A549 (cell line): ENCODE data around the gene NPFFR1. TPM values are rescaled to one million over a fixed set of nuclear protein-coding genes. Genes with fewer than 3 reads are reported as not detected.

Experiments used
- ATAC-seq, 2 experiments: fragments of 200-7000 bp in 1 of 2; fragments of >200 bp in 1 of 2; cut with Nextera tagmentation in 1 of 2; cut with Tn5 transposase in 1 of 2; 3 replicates each; pipeline versions ENCODE4 v1.8.0 to v1.9.1; 2018 to 2020; ENCODE audit warnings: mild to moderate bottlenecking in 1 of 2, moderate library complexity in 1 of 2
- CTCF ChIA-PET: fragments of 300-600 bp; sonication (Branson Sonifier 250); formaldehyde crosslinking; extraction: SDS; loops from one replicate; lab custom pipeline; 2021; ENCODE audit warnings: antibody characterized with exemption, inconsistent platforms; lab: Yijun Ruan, JAX
- POLR2A ChIA-PET: fragments of 350-600 bp; formaldehyde crosslinking; extraction: SDS; loops from one replicate; lab custom pipeline; 2021; ENCODE audit warnings: antibody characterized with exemption, inconsistent platforms; lab: Yijun Ruan, JAX
- DNase-seq, 2 experiments: peaks; one replicate each; pipeline versions ENCODE4 v3.0.0 to v3.0.0-alpha.2; 2011 to 2016; ENCODE audit warnings: low read depth in 1 of 2, low spot score in 1 of 2
- FAIRE-seq: peaks from 2 replicates; lab custom pipeline; 2011; peaks lifted over from hg19 to GRCh38; lab: Jason Lieb, UNC
- H3K27ac ChIP-seq, 2 experiments: fragments of >200 bp; sonication (Bioruptor Twin); formaldehyde crosslinking; 3 replicates each; pipeline ENCODE4 v1.5.1; 2016 to 2017
- H3K4me1 ChIP-seq: fragments of >200 bp; sonication (Bioruptor Twin); formaldehyde crosslinking; 3 replicates; pipeline ENCODE4 v1.6.1; 2016
- H3K4me2 ChIP-seq: fragments of >200 bp; sonication (Bioruptor Twin); formaldehyde crosslinking; 3 replicates; pipeline ENCODE4 v1.6.1; 2016
- H3K4me3 ChIP-seq: fragments of >200 bp; sonication (Bioruptor Twin); formaldehyde crosslinking; 3 replicates; pipeline ENCODE4 v1.5.1; 2016
- H3K9me3 ChIP-seq: fragments of >200 bp; sonication (Bioruptor Twin); formaldehyde crosslinking; 3 replicates; pipeline ENCODE4 v1.6.1; 2016
- CBX2 ChIP-seq: fragments of 200-600 bp; sonication (generic); IDR thresholded peaks from 2 replicates; pipeline ENCODE4 v1.6.1; 2016; ENCODE audit warnings: low read depth, mild to moderate bottlenecking, borderline replicate concordance
- CBX8 ChIP-seq: fragments of 200-600 bp; sonication (generic); IDR thresholded peaks from 2 replicates; pipeline ENCODE4 v1.6.1; 2016
- CTCF ChIP-seq: fragments of >200 bp; sonication (Bioruptor Twin); formaldehyde crosslinking; IDR thresholded peaks from 3 replicates; pipeline ENCODE4 v1.5.1; 2016
- EHF ChIP-seq: fragments of 250-450 bp; sonication (Bioruptor Pico); IDR thresholded peaks from 2 replicates; pipeline ENCODE4 v1.5.0; 2020; ENCODE audit warnings: mild to moderate bottlenecking
- EHMT2 ChIP-seq: fragments of 200-600 bp; sonication (generic); IDR thresholded peaks from 2 replicates; pipeline ENCODE4 v1.6.1; 2016; ENCODE audit warnings: antibody characterized with exemption, low read depth, mild to moderate bottlenecking, moderate library complexity
- ESRRA ChIP-seq: fragments of 150-350 bp; IDR thresholded peaks from 2 replicates; pipeline ENCODE4 v1.6.1; 2014; ENCODE audit warnings: mild to moderate bottlenecking, low read length, borderline replicate concordance
- FOSB ChIP-seq: fragments of 250-450 bp; sonication (Bioruptor Pico); IDR thresholded peaks from 2 replicates; pipeline ENCODE4 v1.5.0; 2020; ENCODE audit warnings: mild to moderate bottlenecking, moderate library complexity
- FOXS1 ChIP-seq: fragments of 250-450 bp; sonication (Bioruptor Pico); IDR thresholded peaks from 2 replicates; pipeline ENCODE4 v1.5.0; 2020; ENCODE audit warnings: mild to moderate bottlenecking, moderate library complexity
- GATA3 ChIP-seq: IDR thresholded peaks from 2 replicates; pipeline ENCODE4 v1.6.1; 2012; ENCODE audit warnings: borderline replicate concordance
- HDAC2 ChIP-seq: fragments of 200-600 bp; sonication (generic); IDR thresholded peaks from 2 replicates; pipeline ENCODE4 v1.6.1; 2016
- HES2 ChIP-seq: fragments of >200 bp; sonication (Bioruptor Twin); formaldehyde crosslinking; IDR thresholded peaks from 2 replicates; pipeline ENCODE4 v1.6.1; 2016
- HEYL ChIP-seq: fragments of 250-450 bp; sonication (Bioruptor Pico); IDR thresholded peaks from 2 replicates; pipeline ENCODE4 v1.8.0; 2021; ENCODE audit warnings: mild to moderate bottlenecking, moderate library complexity
- HOXB5 ChIP-seq: fragments of 250-450 bp; sonication (Bioruptor Pico); IDR thresholded peaks from 2 replicates; pipeline ENCODE4 v1.5.0; 2020; ENCODE audit warnings: mild to moderate bottlenecking, moderate library complexity
- KDM5A ChIP-seq: fragments of 200-600 bp; sonication (generic); IDR thresholded peaks from 2 replicates; pipeline ENCODE4 v1.6.1; 2016; ENCODE audit warnings: antibody characterized with exemption, mild to moderate bottlenecking
- MAZ ChIP-seq: fragments of 150-350 bp; IDR thresholded peaks from 2 replicates; pipeline ENCODE4 v1.6.1; 2014; ENCODE audit warnings: antibody characterized with exemption, low read depth, low read length, borderline replicate concordance
- NPAS2 ChIP-seq: fragments of 250-450 bp; sonication (Bioruptor Pico); IDR thresholded peaks from 2 replicates; pipeline ENCODE4 v1.8.0; 2022; ENCODE audit warnings: mild to moderate bottlenecking, moderate library complexity, borderline replicate concordance
- POLR2A ChIP-seq: IDR thresholded peaks from 2 replicates; pipeline ENCODE4 v1.6.1; 2012; ENCODE audit warnings: mild to moderate bottlenecking, low read length
- RAD21 ChIP-seq, 2 experiments: fragments of >200 bp in 1 of 2; sonication (Bioruptor Twin) in 1 of 2; formaldehyde crosslinking in 1 of 2; IDR thresholded peaks in 1 of 2; conservative IDR thresholded peaks in 1 of 2; 2 replicates in 1 of 2; 3 replicates in 1 of 2; pipeline ENCODE4 v1.6.1; 2012 to 2018; ENCODE audit warnings: inconsistent platforms in 1 of 2
- RARB ChIP-seq: fragments of 250-450 bp; sonication (Bioruptor Pico); IDR thresholded peaks from 2 replicates; pipeline ENCODE4 v1.8.0; 2021; ENCODE audit warnings: mild to moderate bottlenecking, moderate library complexity
- RFX5 ChIP-seq: fragments of 450-650 bp; IDR thresholded peaks from 2 replicates; pipeline ENCODE4 v1.7.1; 2014; ENCODE audit warnings: antibody characterized with exemption, mild to moderate bottlenecking, moderate library complexity
- SREBF2 ChIP-seq: fragments of 450-650 bp; IDR thresholded peaks from 2 replicates; pipeline ENCODE4 v1.6.1; 2014; ENCODE audit warnings: mild to moderate bottlenecking, moderate library complexity
- TP53 ChIP-seq: fragments of 250-450 bp; sonication (Bioruptor Pico); IDR thresholded peaks from 2 replicates; pipeline ENCODE4 v1.5.0; 2021; ENCODE audit warnings: mild to moderate bottlenecking, moderate library complexity
- ZNF302 ChIP-seq: fragments of 250-450 bp; sonication (Bioruptor Pico); IDR thresholded peaks from 2 replicates; pipeline ENCODE4 v1.9.0; 2021; ENCODE audit warnings: inconsistent platforms, mild to moderate bottlenecking, moderate library complexity
- WGBS: methylation state at CpG from one replicate; pipeline ENCODE4 v1.1.6; 2017; ENCODE audit errors: missing lambda C conversion rate; 5-methylcytosine and 5-hydroxymethylcytosine counted together
- polyA plus RNA-seq, 4 experiments: library from polyadenylated mRNA; depleted of rRNA in 3 of 4; stranded (reverse); fragments of >200 nt; fragmentation: RNase III in 1 of 4; extraction: RNeasy Plus Mini Kit Qiagen cat#74134 plus additional on column Dnase treatment in 1 of 4; gene quantifications; 2 replicates in 3 of 4; 3 replicates in 1 of 4; pipeline ENCODE4 v1.2.3, GENCODE V29; 2011 to 2017
- TF ChIP-seq, protein P1 (sequence below): IDR thresholded peaks from 2 replicates; pipeline ENCODE4 v1.6.1; 2012; ENCODE audit warnings: low read depth, borderline replicate concordance
- TF ChIP-seq, protein P2 (sequence below): fragments of 450-650 bp; IDR thresholded peaks from 2 replicates; pipeline ENCODE4 v1.6.1; 2014; ENCODE audit warnings: antibody characterized with exemption

NPFFR1 gene
- polyA plus RNA-seq, 2 of the 4 experiments (the other 2 are of a cell fraction): not detected

DNA sequence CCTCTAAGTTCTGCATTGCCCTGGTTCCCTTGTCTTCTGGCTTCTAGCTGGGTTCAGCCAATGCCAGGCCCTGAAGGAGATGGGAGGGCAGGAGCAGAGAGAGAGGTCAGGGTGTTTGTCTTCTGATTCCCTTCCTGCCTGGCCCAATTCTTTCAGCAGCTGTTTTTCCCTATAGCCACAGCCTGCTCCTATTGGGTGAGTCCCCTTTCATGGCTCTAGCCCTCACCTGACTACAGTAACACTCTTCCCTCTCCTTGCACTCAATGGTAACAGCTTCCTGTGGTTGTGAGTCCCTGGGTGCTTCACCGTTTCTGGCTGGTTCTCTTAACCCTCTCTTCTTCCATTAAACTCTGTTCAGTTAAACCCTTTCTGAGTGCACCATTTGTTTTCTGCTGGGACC is 17.1 kb downstream of the NPFFR1 start (continued):
- no peak for TF ChIP-seq FOXS1 (CRISPR knock-in tag)
- no peak for TF ChIP-seq RFX5
- TF ChIP-seq EHMT2: no peak
- no peak for TF ChIP-seq TP53 (CRISPR knock-in tag)
- TF ChIP-seq, protein P1, sequence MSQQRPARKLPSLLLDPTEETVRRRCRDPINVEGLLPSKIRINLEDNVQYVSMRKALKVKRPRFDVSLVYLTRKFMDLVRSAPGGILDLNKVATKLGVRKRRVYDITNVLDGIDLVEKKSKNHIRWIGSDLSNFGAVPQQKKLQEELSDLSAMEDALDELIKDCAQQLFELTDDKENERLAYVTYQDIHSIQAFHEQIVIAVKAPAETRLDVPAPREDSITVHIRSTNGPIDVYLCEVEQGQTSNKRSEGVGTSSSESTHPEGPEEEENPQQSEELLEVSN: no peak
- TF ChIP-seq ZNF302 (CRISPR knock-in tag): no peak
- TF ChIP-seq POLR2A: no peak
- TF ChIP-seq SREBF2: no peak

DNA sequence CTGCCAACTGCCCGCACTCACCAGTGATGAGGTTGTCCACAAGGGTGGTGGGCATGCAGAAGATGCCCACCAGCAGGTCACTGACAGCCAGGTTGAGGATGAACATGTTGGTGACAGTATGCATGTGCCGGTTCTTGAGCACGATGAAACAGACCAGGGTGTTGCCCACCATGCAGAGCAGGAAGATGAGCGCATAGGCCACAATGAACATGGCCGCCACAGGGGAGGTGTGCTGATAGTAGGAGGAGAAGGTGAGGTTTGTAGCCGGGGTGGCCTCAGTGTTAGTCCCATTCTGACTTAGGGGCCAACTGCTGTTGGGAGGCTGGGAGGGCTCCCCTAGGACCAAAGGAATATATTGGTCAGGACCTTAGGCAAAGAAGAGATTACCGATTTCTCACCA is 17.7 kb downstream of the NPFFR1 start:
- ChIA-PET CTCF (interaction anchor here (1.0 to 3.9 kb wide), 4 partner anchors 22 to 99 kb away, joined by 3 to 33 read pairs (median 10); no protein-coding TSS in a partner anchor), POLR2A (no interaction called here)
- H3K4me1 ChIP-seq: peaks cover 12% of the 10 kb centered on the region
- no peak for TF ChIP-seq HOXB5 (CRISPR knock-in tag)
- no peak for TF ChIP-seq HEYL (CRISPR knock-in tag)
- no peak for TF ChIP-seq ZNF302 (CRISPR knock-in tag)
- TF ChIP-seq CBX2: no peak
- TF ChIP-seq GATA3: no peak
- TF ChIP-seq KDM5A: no peak
- no peak for TF ChIP-seq CTCF
- no peak for TF ChIP-seq CBX8
- no peak for TF ChIP-seq RARB
- no peak for TF ChIP-seq HDAC2
- no peak for TF ChIP-seq ESRRA
- TF ChIP-seq MAZ: no peak
- TF ChIP-seq EHF: no peak
- no peak for TF ChIP-seq FOSB
- TF ChIP-seq, protein P2, sequence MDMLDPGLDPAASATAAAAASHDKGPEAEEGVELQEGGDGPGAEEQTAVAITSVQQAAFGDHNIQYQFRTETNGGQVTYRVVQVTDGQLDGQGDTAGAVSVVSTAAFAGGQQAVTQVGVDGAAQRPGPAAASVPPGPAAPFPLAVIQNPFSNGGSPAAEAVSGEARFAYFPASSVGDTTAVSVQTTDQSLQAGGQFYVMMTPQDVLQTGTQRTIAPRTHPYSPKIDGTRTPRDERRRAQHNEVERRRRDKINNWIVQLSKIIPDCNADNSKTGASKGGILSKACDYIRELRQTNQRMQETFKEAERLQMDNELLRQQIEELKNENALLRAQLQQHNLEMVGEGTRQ: no peak
- no peak for TF ChIP-seq NPAS2 (CRISPR knock-in tag)
- no peak for TF ChIP-seq SREBF2
- H3K4me3 ChIP-seq: no peak overlapping the region
- peak overlapping the region in 1 of 2 experiments; percentile 32; a peak in 1 of 6 replicates for H3K27ac ChIP-seq
- WGBS: 87% methylated on average over 7 of the region's 7 CpGs
- H3K4me2 ChIP-seq: no peak overlapping the region
- no peak for ATAC-seq
- no peak for FAIRE-seq
- H3K9me3 ChIP-seq: peaks cover 15% of the 10 kb centered on the region; the same call in 2 of the 3 replicates
- DNase-seq: no peak

- FAIRE-seq: no peak
- peak in 1 of 2 experiments; percentile 37 for DNase-seq
- WGBS: 64% methylated on average over 10 of the region's 10 CpGs
- H3K4me1 ChIP-seq: peaks cover 12% of the 10 kb centered on the region
- H3K9me3 ChIP-seq: peaks cover 18% of the 10 kb centered on the region; the same call in 2 of the 3 replicates
- POLR2A ChIA-PET: no interaction called here
- no peak overlapping the region for H3K27ac ChIP-seq
- H3K4me3 ChIP-seq: no peak overlapping the region
- CTCF ChIA-PET: interaction anchor here (0.9 to 3.9 kb wide), 10 partner anchors 8 to 110 kb away, joined by 3 to 33 read pairs (median 4); no protein-coding TSS in a partner anchor
- no peak overlapping the region for H3K4me2 ChIP-seq
- no peak for TF ChIP-seq HES2
- peak; percentile 18; the same call in 2 of the 3 replicates for TF ChIP-seq CTCF
- peak; percentile 32 to 43; a peak in 3 of 5 replicates for TF ChIP-seq RAD21 (conservative IDR thresholded peaks at IDR 0.05 in 1 of 2, IDR thresholded peaks at IDR 0.05 in 1 of 2)
- peak; percentile 69 to 87 for ATAC-seq
Observed at GRCh38 chr10:70265032-70265689, 18.6 kb downstream of the NPFFR1 start.
